CD4-positive, alpha-beta T cell treated with Interferon gamma for 1 hour (primary cell): Measurements from ENCODE around the gene HIGD2A.

Source experiments
- DNase-seq: peaks from one replicate; pipeline ENCODE4 v3.0.0-alpha.2; 2020

Gene HIGD2A

GRCh38 chr5:176388444-176389134 is at the start of gene HIGD2A, which contains the start of gene NOP16:
Gene HIGD2A, plus strand, starts transcription at chr5:176388751. Its CDS starts 69 bp downstream, at chr5:176388820.
Gene NOP16, minus strand, starts transcription at chr5:176388598. Its CDS starts 59 bp downstream, at chr5:176388539.
- DNase-seq = peak; percentile 98

- DNase-seq = no peak
These were observed 49.2 kb upstream of the HIGD2A start for GRCh38 chr5:176339304-176339703.

- DNase-seq = no peak
These were observed 47.0 kb upstream of the HIGD2A start for GRCh38 chr5:176341325-176342157.

GRCh38 chr5:176342158-176342483 is 46.4 kb upstream of the HIGD2A start:
- DNase-seq = no peak

GRCh38 chr5:176342766-176343458 is 45.6 kb upstream of the HIGD2A start:
- DNase-seq = no peak

GRCh38 chr5:176350416-176350815 is 38.1 kb upstream of the HIGD2A start:
- no peak for DNase-seq

GRCh38 chr5:176352116-176352878 is 36.3 kb upstream of the HIGD2A start:
- no peak for DNase-seq

- no peak for DNase-seq
These were observed 35.0 kb upstream of the HIGD2A start for GRCh38 chr5:176353533-176353932.

- DNase-seq = no peak
These were observed 33.0 kb upstream of the HIGD2A start for GRCh38 chr5:176355400-176356178.

- DNase-seq = no peak
These were observed 32.4 kb upstream of the HIGD2A start for GRCh38 chr5:176356179-176356566.

GRCh38 chr5:176359658-176360057 is 28.9 kb upstream of the HIGD2A start:
- DNase-seq = no peak

- DNase-seq = no peak
These were observed 27.6 kb upstream of the HIGD2A start for GRCh38 chr5:176360894-176361436.

GRCh38 chr5:176361437-176362232 is 26.9 kb upstream of the HIGD2A start, which contains the start of gene KIAA1191:
Gene KIAA1191, minus strand, starts transcription at chr5:176361764. Its CDS starts 2,256 bp downstream, at chr5:176359508.
- peak; percentile 94 for DNase-seq

GRCh38 chr5:176362233-176362490 is 26.4 kb upstream of the HIGD2A start:
- DNase-seq = no peak

GRCh38 chr5:176364765-176365350 is 23.7 kb upstream of the HIGD2A start:
- no peak for DNase-seq

GRCh38 chr5:176365351-176366231 is 23.0 kb upstream of the HIGD2A start, which contains the start of gene ARL10:
Gene ARL10, plus strand, starts transcription at chr5:176365487. Its CDS starts 77 bp downstream, at chr5:176365564.
- peak; percentile 32 for DNase-seq

GRCh38 chr5:176366232-176366894 is 22.2 kb upstream of the HIGD2A start:
- DNase-seq = no peak

GRCh38 chr5:176368726-176369125 is 19.8 kb upstream of the HIGD2A start:
- no peak for DNase-seq
